ENCODE data around the gene CWC27.

CWC27 gene, protein sequence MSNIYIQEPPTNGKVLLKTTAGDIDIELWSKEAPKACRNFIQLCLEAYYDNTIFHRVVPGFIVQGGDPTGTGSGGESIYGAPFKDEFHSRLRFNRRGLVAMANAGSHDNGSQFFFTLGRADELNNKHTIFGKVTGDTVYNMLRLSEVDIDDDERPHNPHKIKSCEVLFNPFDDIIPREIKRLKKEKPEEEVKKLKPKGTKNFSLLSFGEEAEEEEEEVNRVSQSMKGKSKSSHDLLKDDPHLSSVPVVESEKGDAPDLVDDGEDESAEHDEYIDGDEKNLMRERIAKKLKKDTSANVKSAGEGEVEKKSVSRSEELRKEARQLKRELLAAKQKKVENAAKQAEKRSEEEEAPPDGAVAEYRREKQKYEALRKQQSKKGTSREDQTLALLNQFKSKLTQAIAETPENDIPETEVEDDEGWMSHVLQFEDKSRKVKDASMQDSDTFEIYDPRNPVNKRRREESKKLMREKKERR

DNA sequence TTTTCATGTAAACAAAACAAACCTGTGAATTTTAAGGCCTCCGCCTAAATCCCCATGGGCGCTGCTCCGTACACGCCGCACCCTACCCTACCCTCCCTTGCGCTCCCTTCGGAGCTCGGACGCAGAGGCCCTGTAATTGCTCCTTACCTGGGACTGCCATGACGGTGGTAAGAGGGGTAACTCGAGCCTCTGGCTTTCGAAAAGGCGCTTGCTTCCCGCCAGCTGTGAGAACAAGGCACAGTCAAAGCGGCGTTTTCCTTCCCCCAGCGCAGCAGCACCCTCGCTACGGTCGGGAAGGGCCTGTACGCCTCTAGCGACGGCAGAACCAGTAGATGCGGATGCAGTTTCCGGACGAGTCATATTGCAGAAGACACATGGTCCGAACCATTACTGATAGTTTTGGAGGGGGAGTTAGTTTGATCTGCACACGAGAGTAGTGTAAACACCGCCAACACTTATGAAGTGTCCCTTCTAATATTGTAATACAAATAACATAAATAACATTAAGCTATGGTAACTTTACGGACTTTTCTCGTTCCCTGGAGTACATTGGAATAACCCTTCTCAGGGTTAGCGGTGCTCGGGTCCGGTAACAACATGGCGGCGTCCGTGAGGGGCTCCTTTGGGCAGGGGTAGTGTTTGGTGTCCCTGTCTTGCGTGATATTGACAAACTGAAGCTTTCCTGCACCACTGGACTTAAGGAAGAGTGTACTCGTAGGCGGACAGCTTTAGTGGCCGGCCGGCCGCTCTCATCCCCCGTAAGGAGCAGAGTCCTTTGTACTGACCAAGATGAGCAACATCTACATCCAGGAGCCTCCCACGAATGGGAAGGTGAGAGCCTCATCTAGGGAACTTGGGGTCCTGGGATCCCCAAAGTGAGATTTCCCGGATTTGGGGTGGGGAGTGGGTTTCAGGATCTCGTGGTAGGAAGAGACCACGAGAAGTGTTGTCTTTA is at the start of gene CWC27, which contains the start of gene SREK1IP1:
CWC27 (plus strand) TSS at position 573 of the 955 bp plus-strand sequence; CDS start at position 790, 217 bp downstream.
SREK1IP1 (minus strand) TSS at position 334 of the 955 bp plus-strand sequence; CDS start at position 160, 174 bp downstream.
- ChIA-PET POLR2A (interaction anchor here (0.9 to 1.5 kb wide), 2 partner anchors 20 to 78 kb away, joined by 4 to 6 read pairs; no protein-coding TSS in a partner anchor), CTCF (no interaction called here)
- TF ChIP-seq ELF4 (IDR thresholded peaks at IDR 0.05), result peak; percentile 46
- TF ChIP-seq HDGF (IDR thresholded peaks at IDR 0.05; ENCODE audit: borderline replicate concordance), result no peak
- TF ChIP-seq BHLHE40 (IDR thresholded peaks at IDR 0.05; ENCODE audit: borderline replicate concordance), result peak; percentile 81
- peak; percentile 82; the same call in 1 of the 2 replicates for TF ChIP-seq FOXM1 (IDR thresholded peaks at IDR 0.05; ENCODE audit: borderline replicate concordance)
- TF ChIP-seq LEF1 (IDR thresholded peaks at IDR 0.05; ENCODE audit: borderline replicate concordance), result no peak
- no peak for TF ChIP-seq SP1 (IDR thresholded peaks at IDR 0.05)
- no peak for TF ChIP-seq FOXA1 (IDR thresholded peaks at IDR 0.05)
- TF ChIP-seq PKNOX1 (IDR thresholded peaks at IDR 0.05), result no peak
- no peak for TF ChIP-seq ARNT (IDR thresholded peaks at IDR 0.05)
- no peak for TF ChIP-seq SUZ12 (IDR thresholded peaks at IDR 0.05)
- TF ChIP-seq TARDBP (IDR thresholded peaks at IDR 0.05), result no peak
- 0 out of 2 replicates have a peak, but pooled peaks have one; percentile 65 for TF ChIP-seq CTBP1 (IDR thresholded peaks at IDR 0.05; ENCODE audit: borderline replicate concordance)
- no peak for TF ChIP-seq L3MBTL2 (conservative IDR thresholded peaks at IDR 0.05)
- no peak for TF ChIP-seq ZNF384 (IDR thresholded peaks at IDR 0.05)
- peak; percentile 75 for TF ChIP-seq NFRKB (IDR thresholded peaks at IDR 0.05)
- TF ChIP-seq FOXK2 (IDR thresholded peaks at IDR 0.05), result peak; percentile 86; the same call in 1 of the 2 replicates
- peak; percentile 76 for DNase-seq (ENCODE audit: extremely low spot score)

DNA sequence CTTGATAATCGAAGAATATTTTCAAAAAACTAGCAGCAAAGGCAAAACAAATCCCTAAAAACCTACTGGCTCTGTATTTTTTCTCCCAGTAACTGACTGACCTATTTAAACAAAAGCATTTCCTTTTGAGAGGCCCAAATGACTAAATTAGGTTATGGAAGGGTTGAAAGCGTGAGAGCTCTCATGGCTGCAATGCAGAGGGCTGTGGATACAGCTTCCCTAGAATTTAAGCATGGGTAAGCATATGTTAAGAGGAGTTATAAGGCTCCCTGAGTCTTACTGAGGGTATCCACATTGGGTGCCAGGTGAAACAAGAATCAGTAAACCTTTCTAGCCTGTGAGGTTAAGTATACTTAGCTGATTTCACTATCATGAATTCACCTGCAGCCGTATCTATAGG is 46.1 kb upstream of the CWC27 start:
- CTCF ChIA-PET, result no interaction called here
- no peak for DNase-seq (ENCODE audit: extremely low spot score)
- POLR2A ChIA-PET, result no interaction called here
- TF ChIP-seq LEF1 (IDR thresholded peaks at IDR 0.05; ENCODE audit: borderline replicate concordance) (no peak), FOXK2 (IDR thresholded peaks at IDR 0.05) (no peak), SP1 (IDR thresholded peaks at IDR 0.05) (no peak), TARDBP (IDR thresholded peaks at IDR 0.05) (no peak), CTBP1 (IDR thresholded peaks at IDR 0.05; ENCODE audit: borderline replicate concordance) (no peak), FOXA1 (IDR thresholded peaks at IDR 0.05) (no peak), HDGF (IDR thresholded peaks at IDR 0.05; ENCODE audit: borderline replicate concordance) (no peak)

- TF ChIP-seq ELF4 (IDR thresholded peaks at IDR 0.05) (no peak), TARDBP (IDR thresholded peaks at IDR 0.05) (no peak), NFRKB (IDR thresholded peaks at IDR 0.05) (no peak), SP1 (IDR thresholded peaks at IDR 0.05) (no peak), FOXM1 (IDR thresholded peaks at IDR 0.05; ENCODE audit: borderline replicate concordance) (no peak), CTBP1 (IDR thresholded peaks at IDR 0.05; ENCODE audit: borderline replicate concordance) (no peak), PKNOX1 (IDR thresholded peaks at IDR 0.05) (no peak)
- POLR2A ChIA-PET, result no interaction called here
- no peak for DNase-seq (ENCODE audit: extremely low spot score)
- CTCF ChIA-PET, result no interaction called here
These were observed 41.6 kb upstream of the CWC27 start for GRCh38 chr5:64727150-64727549.

DNA sequence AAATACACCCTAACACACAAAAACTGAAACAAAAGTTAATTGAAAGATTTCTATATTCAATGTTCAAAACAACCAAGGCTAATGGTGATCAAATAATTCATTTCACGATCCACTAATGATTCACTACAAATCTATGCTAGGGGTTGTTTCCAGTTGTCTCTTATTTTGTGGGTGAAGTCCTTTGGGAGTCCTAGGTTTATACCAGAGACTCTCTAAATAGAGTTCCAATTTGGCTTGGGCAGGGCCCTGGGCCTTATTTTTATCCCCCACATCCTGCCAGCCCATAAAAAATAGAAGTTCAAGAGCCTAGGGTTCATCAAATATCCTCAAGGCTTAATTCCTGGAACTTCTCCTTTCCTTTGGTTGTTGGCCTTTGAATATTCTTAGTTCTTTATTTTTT is 26.3 kb upstream of the CWC27 start:
- DNase-seq (ENCODE audit: extremely low spot score), result no peak
- POLR2A ChIA-PET, result no interaction called here
- TF ChIP-seq FOXK2 (IDR thresholded peaks at IDR 0.05), result no peak
- no peak for TF ChIP-seq ARNT (IDR thresholded peaks at IDR 0.05)
- no peak for TF ChIP-seq CTBP1 (IDR thresholded peaks at IDR 0.05; ENCODE audit: borderline replicate concordance)
- TF ChIP-seq PKNOX1 (IDR thresholded peaks at IDR 0.05), result no peak
- TF ChIP-seq LEF1 (IDR thresholded peaks at IDR 0.05; ENCODE audit: borderline replicate concordance), result no peak
- no peak for TF ChIP-seq SP1 (IDR thresholded peaks at IDR 0.05)
- TF ChIP-seq ELF4 (IDR thresholded peaks at IDR 0.05), result no peak
- CTCF ChIA-PET, result no interaction called here

DNA sequence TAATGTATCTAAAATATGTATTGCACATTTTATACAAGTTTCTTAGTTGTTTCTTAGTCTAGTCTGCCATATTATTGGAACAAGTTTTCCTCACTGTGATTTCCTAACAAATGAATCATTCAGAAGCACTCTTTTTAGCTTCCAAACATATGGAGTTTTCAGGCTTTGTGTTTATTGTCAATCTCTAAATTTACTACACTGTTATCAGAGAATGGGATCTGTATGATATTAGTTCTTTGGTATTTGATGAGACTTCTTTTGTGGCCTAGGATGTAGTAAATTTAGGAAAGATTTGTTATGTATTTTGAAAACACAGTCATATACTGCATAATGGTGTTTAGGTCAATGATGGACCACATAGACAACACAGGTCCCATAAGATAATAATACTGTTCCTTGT is 25.9 kb upstream of the CWC27 start:
- no peak for TF ChIP-seq LEF1 (IDR thresholded peaks at IDR 0.05; ENCODE audit: borderline replicate concordance)
- no peak for TF ChIP-seq FOXA1 (IDR thresholded peaks at IDR 0.05)
- no peak for TF ChIP-seq SP1 (IDR thresholded peaks at IDR 0.05)
- TF ChIP-seq HDGF (IDR thresholded peaks at IDR 0.05; ENCODE audit: borderline replicate concordance), result no peak
- TF ChIP-seq FOXM1 (IDR thresholded peaks at IDR 0.05; ENCODE audit: borderline replicate concordance), result no peak
- TF ChIP-seq L3MBTL2 (conservative IDR thresholded peaks at IDR 0.05), result no peak
- no peak for TF ChIP-seq TARDBP (IDR thresholded peaks at IDR 0.05)
- no peak for TF ChIP-seq ZNF384 (IDR thresholded peaks at IDR 0.05)
- TF ChIP-seq BHLHE40 (IDR thresholded peaks at IDR 0.05; ENCODE audit: borderline replicate concordance), result no peak
- TF ChIP-seq FOXK2 (IDR thresholded peaks at IDR 0.05), result no peak
- no peak for TF ChIP-seq SUZ12 (IDR thresholded peaks at IDR 0.05)
- TF ChIP-seq CTBP1 (IDR thresholded peaks at IDR 0.05; ENCODE audit: borderline replicate concordance), result no peak
- no peak for TF ChIP-seq PKNOX1 (IDR thresholded peaks at IDR 0.05)
- no peak for TF ChIP-seq ELF4 (IDR thresholded peaks at IDR 0.05)
- no peak for TF ChIP-seq ARNT (IDR thresholded peaks at IDR 0.05)
- TF ChIP-seq NFRKB (IDR thresholded peaks at IDR 0.05), result no peak
- no peak for DNase-seq (ENCODE audit: extremely low spot score)
- CTCF ChIA-PET, result no interaction called here
- POLR2A ChIA-PET, result no interaction called here

Measured in HEK293T (cell line).